Measurements from ENCODE around the gene CDCA8.

CDCA8 gene

DNA sequence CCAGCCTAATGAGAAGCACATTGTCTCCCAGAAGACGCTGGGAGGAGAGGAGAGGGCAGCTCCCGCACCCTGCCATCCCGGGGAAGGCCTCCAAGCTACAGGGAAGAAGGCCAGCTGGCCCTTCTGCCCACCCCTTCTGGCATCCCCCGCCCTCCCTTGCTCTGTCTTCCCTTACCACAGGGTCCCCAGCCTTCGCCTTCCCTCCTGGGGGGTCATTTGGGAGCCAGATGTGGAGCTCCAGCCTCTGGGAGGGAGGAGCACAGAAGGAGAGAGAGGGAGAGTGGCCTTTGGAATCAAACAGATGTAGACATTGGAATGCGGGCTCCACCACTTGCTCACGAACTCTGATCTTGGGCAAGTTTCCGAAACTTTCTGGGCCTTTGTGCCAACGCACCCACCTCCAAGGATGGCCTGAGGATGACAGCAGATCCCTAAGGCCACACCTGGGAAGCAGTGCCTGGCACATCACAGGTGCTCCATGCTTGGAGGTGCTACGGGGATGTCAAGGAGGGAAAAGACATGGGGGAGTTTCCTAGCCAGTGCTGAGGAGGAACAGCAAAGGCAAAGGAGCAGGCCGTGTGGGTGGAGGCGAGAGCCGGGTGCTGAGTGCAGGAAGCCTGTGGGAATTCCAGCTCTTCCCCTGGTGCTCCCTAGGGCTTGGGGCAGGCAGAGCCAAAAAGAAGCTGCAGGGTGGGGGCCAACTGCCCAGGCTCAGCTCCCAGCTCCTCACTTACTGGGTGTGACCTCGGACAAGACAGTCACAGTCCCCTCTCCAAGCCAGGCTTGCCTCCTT is 34.5 kb upstream of the CDCA8 start:
- DNase-seq (ENCODE audit: extremely low read depth, insufficient read length) = no peak
- peaks cover 1% of the 10 kb centered on the region for H3K27me3 ChIP-seq (replicated peaks; ENCODE audit: control insufficient read depth, insufficient read depth, low read length)
- no peaks in the 10 kb centered on the region for H3K36me3 ChIP-seq (ENCODE audit: control insufficient read depth, insufficient read depth, low read length)
- H3K4me3 ChIP-seq (replicated peaks; ENCODE audit: low read depth, low read length) = no peak overlapping the region
- TF ChIP-seq, protein P1, sequence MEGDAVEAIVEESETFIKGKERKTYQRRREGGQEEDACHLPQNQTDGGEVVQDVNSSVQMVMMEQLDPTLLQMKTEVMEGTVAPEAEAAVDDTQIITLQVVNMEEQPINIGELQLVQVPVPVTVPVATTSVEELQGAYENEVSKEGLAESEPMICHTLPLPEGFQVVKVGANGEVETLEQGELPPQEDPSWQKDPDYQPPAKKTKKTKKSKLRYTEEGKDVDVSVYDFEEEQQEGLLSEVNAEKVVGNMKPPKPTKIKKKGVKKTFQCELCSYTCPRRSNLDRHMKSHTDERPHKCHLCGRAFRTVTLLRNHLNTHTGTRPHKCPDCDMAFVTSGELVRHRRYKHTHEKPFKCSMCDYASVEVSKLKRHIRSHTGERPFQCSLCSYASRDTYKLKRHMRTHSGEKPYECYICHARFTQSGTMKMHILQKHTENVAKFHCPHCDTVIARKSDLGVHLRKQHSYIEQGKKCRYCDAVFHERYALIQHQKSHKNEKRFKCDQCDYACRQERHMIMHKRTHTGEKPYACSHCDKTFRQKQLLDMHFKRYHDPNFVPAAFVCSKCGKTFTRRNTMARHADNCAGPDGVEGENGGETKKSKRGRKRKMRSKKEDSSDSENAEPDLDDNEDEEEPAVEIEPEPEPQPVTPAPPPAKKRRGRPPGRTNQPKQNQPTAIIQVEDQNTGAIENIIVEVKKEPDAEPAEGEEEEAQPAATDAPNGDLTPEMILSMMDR (IDR thresholded peaks at IDR 0.05; ENCODE audit: insufficient read depth, low read length, poor library complexity, severe bottlenecking) = no peak

DNA sequence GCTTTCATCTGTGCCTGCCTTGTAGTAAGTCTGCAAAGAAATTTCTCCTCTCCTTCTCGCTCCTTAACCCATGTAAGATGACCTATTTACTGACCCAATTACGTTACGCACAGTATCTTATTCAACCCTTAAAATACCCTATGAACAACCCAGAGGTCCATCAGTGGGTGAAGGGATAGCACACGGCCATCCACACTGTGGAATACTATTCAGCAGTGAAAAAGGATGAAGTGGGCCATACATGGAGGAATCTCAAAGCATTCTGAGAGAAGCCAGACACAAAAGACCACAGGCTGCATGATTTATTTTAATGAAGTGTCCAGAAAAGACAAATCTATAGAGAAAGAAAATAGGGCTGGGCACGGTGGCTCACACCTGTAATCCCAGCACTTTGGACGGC is 33.8 kb upstream of the CDCA8 start:
- no peaks in the 10 kb centered on the region for H3K36me3 ChIP-seq (ENCODE audit: control insufficient read depth, insufficient read depth, low read length)
- TF ChIP-seq, protein P1 (IDR thresholded peaks at IDR 0.05; ENCODE audit: insufficient read depth, low read length, poor library complexity, severe bottlenecking) = no peak
- peaks cover 1% of the 10 kb centered on the region for H3K27me3 ChIP-seq (replicated peaks; ENCODE audit: control insufficient read depth, insufficient read depth, low read length)
- H3K4me3 ChIP-seq (replicated peaks; ENCODE audit: low read depth, low read length) = no peak overlapping the region
- no peak for DNase-seq (ENCODE audit: extremely low read depth, insufficient read length)

DNA sequence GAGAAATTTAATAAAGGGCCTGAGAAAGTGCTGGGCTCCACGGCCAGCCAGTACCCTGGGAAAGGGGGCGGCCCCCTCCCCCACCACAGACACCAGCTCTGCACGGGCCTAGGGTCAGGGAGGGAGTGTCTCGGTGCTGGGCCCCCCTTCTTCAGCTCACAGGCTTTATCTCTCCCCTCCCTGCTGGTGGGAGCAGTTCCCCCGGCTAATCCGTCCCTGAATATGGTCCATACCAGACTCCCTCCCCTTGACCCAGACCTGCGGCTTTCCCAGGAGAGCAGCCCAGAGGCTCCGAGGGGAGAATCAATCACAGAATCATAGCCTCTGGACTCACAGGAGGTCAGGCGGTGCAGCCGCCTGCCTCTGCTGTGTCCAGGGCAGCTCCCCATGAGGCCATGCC is 31.7 kb upstream of the CDCA8 start:
- DNase-seq (ENCODE audit: extremely low read depth, insufficient read length) = no peak
- Histone ChIP-seq H3K27me3 (replicated peaks; ENCODE audit: control insufficient read depth, insufficient read depth, low read length) (peaks cover 1% of the 10 kb centered on the region), H3K36me3 (ENCODE audit: control insufficient read depth, insufficient read depth, low read length) (no peaks in the 10 kb centered on the region), H3K4me3 (replicated peaks; ENCODE audit: low read depth, low read length) (no peak overlapping the region)
- TF ChIP-seq, protein P1 (IDR thresholded peaks at IDR 0.05; ENCODE audit: insufficient read depth, low read length, poor library complexity, severe bottlenecking) = no peak

DNA sequence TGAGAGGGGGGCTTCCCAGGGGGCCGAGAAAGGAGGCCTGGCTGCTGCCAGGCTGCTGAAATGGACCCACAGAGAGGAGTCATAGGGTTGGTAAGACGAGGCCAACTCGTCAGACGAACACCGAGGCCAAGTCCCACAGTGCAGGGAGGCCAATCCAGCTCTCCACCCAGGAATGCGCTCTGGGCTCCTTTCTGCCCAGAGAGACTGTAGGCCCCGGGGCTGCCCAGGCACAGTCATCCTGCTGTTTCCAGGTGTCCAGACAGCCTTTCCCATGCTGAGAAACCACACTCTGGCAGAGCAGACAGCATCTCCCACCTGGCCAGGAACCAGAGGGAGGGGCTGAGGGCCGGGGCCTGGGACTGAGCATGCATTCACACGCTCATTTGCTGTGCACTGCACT is 30.9 kb upstream of the CDCA8 start:
- TF ChIP-seq, protein P1 (IDR thresholded peaks at IDR 0.05; ENCODE audit: insufficient read depth, low read length, poor library complexity, severe bottlenecking) = no peak
- H3K36me3 ChIP-seq (ENCODE audit: control insufficient read depth, insufficient read depth, low read length) = no peaks in the 10 kb centered on the region
- H3K27me3 ChIP-seq (replicated peaks; ENCODE audit: control insufficient read depth, insufficient read depth, low read length) = peaks cover 1% of the 10 kb centered on the region; the same call in 1 of the 2 replicates
- no peak for DNase-seq (ENCODE audit: extremely low read depth, insufficient read length)
- no peak overlapping the region for H3K4me3 ChIP-seq (replicated peaks; ENCODE audit: low read depth, low read length)

DNA sequence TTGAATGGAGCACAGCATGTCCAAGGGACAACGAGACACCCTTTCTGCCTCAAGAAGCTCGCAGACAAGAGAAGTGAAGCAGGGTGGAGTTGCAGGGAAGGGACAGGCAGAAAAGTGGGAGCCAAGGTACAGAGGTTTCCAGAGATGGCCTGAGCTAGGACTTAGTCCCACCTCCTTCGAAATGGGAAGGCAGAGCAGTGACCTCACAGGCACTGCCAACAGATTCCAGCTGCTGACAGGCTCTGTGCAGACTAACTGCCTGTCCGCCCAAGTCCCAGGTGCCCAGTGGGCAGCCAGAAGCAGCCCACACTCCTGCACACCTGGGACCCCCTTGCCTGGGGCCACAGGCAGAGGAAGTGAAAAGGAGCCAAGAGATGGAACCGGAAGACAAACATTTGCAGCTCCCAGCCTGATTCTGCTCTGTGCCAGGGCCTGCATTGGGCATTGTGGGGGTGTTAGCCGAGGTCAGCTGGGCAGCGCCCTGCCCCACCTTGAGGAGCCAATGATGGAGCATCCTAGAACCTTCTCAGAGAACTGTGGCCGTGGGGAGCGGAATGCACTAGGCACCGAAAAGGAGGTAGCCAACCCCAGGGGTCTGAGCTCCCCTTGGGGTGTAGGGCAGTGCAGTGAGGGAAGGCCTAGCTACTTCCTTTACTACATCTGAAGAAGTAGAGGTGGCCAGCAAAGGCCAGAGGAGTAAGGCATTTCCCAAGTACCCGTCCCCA is 30.1 kb upstream of the CDCA8 start:
- Histone ChIP-seq H3K27me3 (replicated peaks; ENCODE audit: control insufficient read depth, insufficient read depth, low read length) (peaks cover 1% of the 10 kb centered on the region; the same call in 1 of the 2 replicates), H3K36me3 (ENCODE audit: control insufficient read depth, insufficient read depth, low read length) (no peaks in the 10 kb centered on the region)
- TF ChIP-seq, protein P1 (IDR thresholded peaks at IDR 0.05; ENCODE audit: insufficient read depth, low read length, poor library complexity, severe bottlenecking) = no peak

More for the DNA sequence above, 30.1 kb upstream of the CDCA8 start:
- DNase-seq (ENCODE audit: extremely low read depth, insufficient read length) = no peak
- no peak overlapping the region for H3K4me3 ChIP-seq (replicated peaks; ENCODE audit: low read depth, low read length)
